CD4-positive, alpha-beta memory T cell (primary cell): ENCODE measurements around the gene WDR86. TPM values are rescaled to one million over a fixed set of nuclear protein-coding genes. Genes with fewer than 3 reads are reported as not detected.
A peak's percentile ranks its signal among the peaks of the same experiment; 100 is the strongest.

Experiments
- CTCF ChIA-PET: fragments of 350-600 bp; sonication (Branson Sonifier 250); formaldehyde crosslinking; loops from one replicate; lab custom pipeline; 2021; ENCODE audit warnings: inconsistent platforms; ENCODE audit not compliant: partially characterized antibody; lab: Charles Lee
- POLR2A ChIA-PET: fragments of 350-600 bp; sonication (Branson Sonifier 250); formaldehyde crosslinking; loops from one replicate; lab custom pipeline; 2021; ENCODE audit not compliant: partially characterized antibody; lab: Charles Lee
- DNase-seq, 5 donors: peaks; one replicate each; pipeline versions ENCODE4 v3.0.0 to v3.0.0-alpha.2; 2020 to 2022; ENCODE audit warnings: mixed read lengths in 1 of 5
- H3K27ac ChIP-seq: one replicate; pipeline ENCODE4 v1.7.0; 2013; ENCODE audit warnings: low read depth, low read length
- H3K27me3 ChIP-seq: 2 replicates; pipeline ENCODE4 v1.7.0; 2013; ENCODE audit warnings: mild to moderate bottlenecking, low read length, moderate library complexity; ENCODE audit not compliant: insufficient read depth
- H3K36me3 ChIP-seq: 2 replicates; pipeline ENCODE4 v1.7.0; 2013; ENCODE audit warnings: mild to moderate bottlenecking, low read length, moderate library complexity; ENCODE audit not compliant: insufficient read depth
- H3K4me1 ChIP-seq: 2 replicates; pipeline ENCODE4 v1.7.0; 2013; ENCODE audit warnings: mild to moderate bottlenecking, low read length, moderate library complexity; ENCODE audit not compliant: insufficient read depth
- H3K4me3 ChIP-seq, 2 donors: one replicate each; pipeline ENCODE4 v1.7.0; 2013; ENCODE audit warnings: low read length in 2 of 2, mild to moderate bottlenecking in 1 of 2
- H3K9me3 ChIP-seq, 2 donors: one replicate each; pipeline ENCODE4 v1.7.0; 2013; ENCODE audit warnings: low read length in 2 of 2, control low read depth in 1 of 2; ENCODE audit not compliant: control insufficient read depth in 1 of 2
- H3K27ac Mint-ChIP-seq, 7 donors: one replicate each; pipeline ENCODE4 v1.8.0; 2020 to 2021; ENCODE audit warnings: mixed read lengths in 7 of 7, mild to moderate bottlenecking in 6 of 7, inconsistent platforms in 3 of 7, moderate library complexity in 3 of 7
- H3K27me3 Mint-ChIP-seq, 2 donors: one replicate each; pipeline ENCODE4 v1.8.0; 2020 to 2021; ENCODE audit warnings: mixed read lengths in 2 of 2
- H3K36me3 Mint-ChIP-seq, 2 donors: one replicate each; pipeline ENCODE4 v1.8.0; 2020 to 2021; ENCODE audit warnings: mixed read lengths in 2 of 2, inconsistent platforms in 1 of 2, mild to moderate bottlenecking in 1 of 2
- H3K4me1 Mint-ChIP-seq, 4 donors: one replicate each; pipeline ENCODE4 v1.8.0; 2020 to 2021; ENCODE audit warnings: mixed read lengths in 4 of 4, mild to moderate bottlenecking in 1 of 4
- H3K4me3 Mint-ChIP-seq, 8 donors: one replicate each; pipeline ENCODE4 v1.8.0; 2020 to 2021; ENCODE audit warnings: mixed read lengths in 8 of 8, mild to moderate bottlenecking in 7 of 8, moderate library complexity in 6 of 8, inconsistent platforms in 3 of 8
- H3K9me3 Mint-ChIP-seq, 8 donors: one replicate each; pipeline ENCODE4 v1.8.0; 2020 to 2021; ENCODE audit warnings: mixed read lengths in 8 of 8, mild to moderate bottlenecking in 5 of 8, inconsistent platforms in 3 of 8, moderate library complexity in 1 of 8
- intact Hi-C: fragments of 100-400 bp; cut with micrococcal nuclease; formaldehyde crosslinking; loops from one replicate; pipeline ENCODE4 v1.15.1; 2023
- polyA plus RNA-seq, 2 donors: library from polyadenylated mRNA; unstranded; fragments of 300-500 nt; fragmentation: Illumina TruSeq; gene quantifications; one replicate each; pipeline ENCODE4 v1.2.3, GENCODE V29; 2021
- total RNA-seq, 2 experiments: library from RNA; stranded (reverse); gene quantifications; one replicate each; pipeline ENCODE4 v1.2.3, GENCODE V29; 2021

The WDR86 gene
- total and polyA plus RNA-seq, 4 experiments from 2014 or later: 7.0 to 14.4 (median 9.0) TPM

DNA sequence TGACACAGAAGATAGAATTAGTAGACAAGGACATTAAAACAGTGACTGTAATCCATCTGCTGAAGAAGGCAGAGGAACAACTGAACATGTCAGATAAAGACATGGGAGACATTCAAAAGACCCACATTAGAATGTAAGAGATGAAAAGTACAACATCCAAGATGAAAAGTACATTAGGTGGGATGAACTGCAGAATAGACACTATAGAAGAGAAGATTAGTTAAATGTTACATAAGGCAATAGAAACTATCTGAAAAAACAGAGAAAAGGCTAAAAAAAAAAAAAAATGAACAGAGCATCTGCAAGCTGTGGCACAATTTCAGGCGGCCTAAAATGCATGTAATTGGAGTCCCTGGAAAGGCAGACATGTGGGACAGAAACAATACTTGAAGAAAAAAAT, 46.7 kb downstream of the WDR86 start:
- POLR2A ChIA-PET: interaction anchor here (1.5 to 2.2 kb wide), 2 partner anchors 10 to 12 kb away, joined by 5 to 8 read pairs; no protein-coding TSS in a partner anchor
- CTCF ChIA-PET: interaction anchor here (0.7 to 15.1 kb wide), 4 partner anchors 8 to 84 kb away, joined by 3 to 398 read pairs (median 6); partner anchors contain the start of gene CRYGN
- Histone ChIP-seq H3K4me1 (peaks cover 5% of the 10 kb centered on the region), H3K4me3 (no peak overlapping the region), H3K36me3 (peaks cover 31% of the 10 kb centered on the region), H3K9me3 (no peaks in the 10 kb centered on the region), H3K27me3 (no peaks in the 10 kb centered on the region), H3K27ac (no peak overlapping the region)
- Mint-ChIP-seq H3K9me3 (peaks cover 0 to 3% (median 0%) of the 10 kb centered on the region in 8 donors), H3K36me3 (peaks cover 43 to 53% of the 10 kb centered on the region in 2 donors), H3K4me3 (no peak overlapping the region), H3K27ac (peak overlapping the region in 3 of 7 donors; percentile 7 to 79 (median 75)), H3K27me3 (no peaks in the 10 kb centered on the region), H3K4me1 (peaks cover 4 to 8% (median 6%) of the 10 kb centered on the region in 4 donors)
- intact Hi-C loops: no loop called here
- no peak for DNase-seq

DNA sequence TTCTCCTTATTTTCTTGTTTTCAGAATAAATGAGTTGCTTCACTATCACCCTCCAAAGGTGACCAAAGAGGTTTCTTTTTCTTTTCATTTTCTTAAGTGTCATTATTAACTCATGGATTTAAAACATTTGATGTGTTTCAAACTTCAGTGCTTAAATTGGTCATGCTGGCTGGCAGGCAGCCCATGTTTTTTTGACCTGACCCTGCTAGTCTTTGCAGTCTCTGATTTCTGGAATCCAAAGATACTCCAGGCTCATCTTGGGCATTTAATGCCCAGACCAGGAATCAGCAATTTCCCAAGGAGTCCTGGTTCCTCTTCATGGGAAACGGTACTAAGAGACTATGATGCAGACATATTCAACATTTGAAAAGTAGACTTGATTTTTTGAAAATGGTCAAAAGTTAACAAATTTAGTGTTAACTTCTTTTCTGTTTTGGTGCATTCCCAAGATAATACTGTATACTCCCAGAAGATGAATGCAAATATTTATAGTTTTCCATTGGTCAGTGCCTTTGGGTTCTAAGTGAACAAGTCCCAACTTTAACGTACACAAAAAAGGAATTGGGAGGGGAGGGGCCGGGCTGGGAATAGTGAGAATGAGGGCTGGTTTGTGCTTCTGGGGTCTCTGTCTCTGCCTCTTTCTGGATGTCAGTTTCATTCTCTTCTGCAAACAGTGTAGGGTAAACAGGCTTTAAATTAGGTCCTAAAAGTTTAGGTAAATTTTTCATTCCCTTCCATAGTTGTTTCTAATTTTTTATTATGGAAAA, 48.5 kb downstream of the WDR86 start:
- Histone ChIP-seq H3K27me3 (no peaks in the 10 kb centered on the region), H3K4me3 (no peak overlapping the region), H3K27ac (no peak overlapping the region), H3K4me1 (no peaks in the 10 kb centered on the region), H3K36me3 (peaks cover 39% of the 10 kb centered on the region), H3K9me3 (no peaks in the 10 kb centered on the region)
- no peaks in the 10 kb centered on the region for H3K27me3 Mint-ChIP-seq
- ChIA-PET POLR2A (interaction anchor here (0.6 kb wide), 1 partner anchor 660 kb away, joined by 3 read pairs; no protein-coding TSS in a partner anchor), CTCF (interaction anchor here (1.6 to 15.1 kb wide), 2 partner anchors 11 to 85 kb away, joined by 5 to 398 read pairs; partner anchors contain the start of gene CRYGN)
- no peak overlapping the region for H3K4me3 Mint-ChIP-seq
- intact Hi-C loops: no loop called here
- peaks cover 0 to 6% (median 2%) of the 10 kb centered on the region in 4 donors for H3K4me1 Mint-ChIP-seq
- peak overlapping the region in 1 of 7 donors; percentile 43 for H3K27ac Mint-ChIP-seq
- no peak for DNase-seq
- H3K36me3 Mint-ChIP-seq: peaks cover 46 to 59% of the 10 kb centered on the region in 2 donors
- peaks cover 0 to 3% (median 0%) of the 10 kb centered on the region in 8 donors for H3K9me3 Mint-ChIP-seq

DNA sequence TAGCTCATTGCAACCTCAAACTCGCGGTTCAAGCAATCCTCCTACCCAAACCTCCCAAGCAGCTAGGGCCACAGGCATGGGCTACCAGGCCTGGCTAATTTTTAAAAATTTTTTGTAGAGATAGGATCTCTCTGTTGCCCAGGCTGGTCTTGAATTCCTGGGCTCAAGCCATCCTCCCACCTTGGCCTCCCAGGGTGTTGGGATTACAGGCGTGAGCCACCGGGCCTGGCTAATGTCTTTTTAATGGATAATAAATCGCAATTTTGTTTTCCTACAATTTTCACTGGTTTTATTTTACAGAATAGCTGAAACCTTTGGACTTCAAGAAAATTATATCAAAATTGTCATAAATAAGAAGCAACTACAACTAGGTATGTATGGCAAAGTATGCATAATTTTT, 57.3 kb downstream of the WDR86 start:
- H3K36me3 Mint-ChIP-seq: peaks cover 43 to 62% of the 10 kb centered on the region in 2 donors
- H3K27me3 ChIP-seq: no peaks in the 10 kb centered on the region
- H3K4me1 Mint-ChIP-seq: peaks cover 33 to 61% (median 45%) of the 10 kb centered on the region in 4 donors
- H3K27ac ChIP-seq: peak overlapping the region; percentile 65
- H3K4me3 Mint-ChIP-seq: peak overlapping the region in 4 of 8 donors; percentile 62 to 79 (median 73)
- H3K4me1 ChIP-seq: peaks cover 38% of the 10 kb centered on the region
- H3K9me3 Mint-ChIP-seq: peaks cover 0 to 4% (median 0%) of the 10 kb centered on the region in 8 donors
- H3K36me3 ChIP-seq: peaks cover 48% of the 10 kb centered on the region
- H3K27ac Mint-ChIP-seq: peak overlapping the region; percentile 82 to 95 (median 89)
- no peak overlapping the region for H3K4me3 ChIP-seq
- ChIA-PET CTCF (interaction anchor here (0.8 to 7.9 kb wide), 15 partner anchors 11 to 408 kb away, joined by 3 to 178 read pairs (median 5); partner anchors contain the start of genes NUB1 and WDR86), POLR2A (interaction anchor here (0.8 to 5.5 kb wide), 10 partner anchors 10 to 95 kb away, joined by 3 to 49 read pairs (median 4); partner anchors contain the start of genes NUB1 and WDR86)
- intact Hi-C loops: loop anchor here (5.0 kb wide), 1 partner anchor 80 kb away; no protein-coding TSS in a partner anchor
- DNase-seq: no peak
- no peaks in the 10 kb centered on the region for H3K9me3 ChIP-seq
- no peaks in the 10 kb centered on the region for H3K27me3 Mint-ChIP-seq

DNA sequence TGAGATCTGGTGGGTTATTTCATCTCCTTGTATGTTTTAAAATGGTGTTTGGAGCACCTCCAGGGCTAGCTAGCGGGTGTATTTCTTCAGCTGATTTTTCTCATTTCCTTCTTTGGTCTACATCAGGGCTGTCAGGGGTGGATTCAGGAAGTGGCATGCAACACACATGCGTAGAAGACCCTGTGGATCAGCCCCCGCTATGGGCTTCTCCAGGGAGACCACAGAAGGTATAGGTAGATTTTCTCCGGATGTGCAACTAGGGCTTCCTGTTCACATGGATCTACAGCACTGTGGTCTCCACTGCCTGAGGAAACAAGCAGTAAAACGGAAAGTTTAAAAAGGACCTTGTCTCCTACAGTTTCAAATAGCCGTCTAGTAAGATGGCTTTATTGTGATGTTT, 57.9 kb downstream of the WDR86 start:
- intact Hi-C loops: loop anchor here (2.0 to 5.0 kb wide), 4 partner anchors 80 to 167 kb away; partner anchors contain the start of genes ABCF2 and RHEB
- no peaks in the 10 kb centered on the region for H3K9me3 ChIP-seq
- peak; percentile 75 to 90 (median 85) for DNase-seq
- POLR2A ChIA-PET: interaction anchor here (0.6 to 5.5 kb wide), 14 partner anchors 10 to 117 kb away, joined by 3 to 49 read pairs (median 4); partner anchors contain the start of genes NUB1 and WDR86
- peaks cover 40 to 63% of the 10 kb centered on the region in 2 donors for H3K36me3 Mint-ChIP-seq
- H3K27ac Mint-ChIP-seq: peak overlapping the region; percentile 82 to 95 (median 89)
- peak overlapping the region; percentile 65 for H3K27ac ChIP-seq
- CTCF ChIA-PET: interaction anchor here (0.8 to 7.9 kb wide), 14 partner anchors 11 to 408 kb away, joined by 3 to 178 read pairs (median 4); partner anchors contain the start of genes NUB1 and WDR86
- H3K36me3 ChIP-seq: peaks cover 46% of the 10 kb centered on the region
- H3K4me1 Mint-ChIP-seq: peaks cover 33 to 61% (median 46%) of the 10 kb centered on the region in 4 donors
- H3K4me3 Mint-ChIP-seq: peak overlapping the region; percentile 22 to 82 (median 73)
- no peaks in the 10 kb centered on the region for H3K27me3 ChIP-seq
- no peak overlapping the region for H3K4me3 ChIP-seq
- H3K9me3 Mint-ChIP-seq: peaks cover 0 to 4% (median 0%) of the 10 kb centered on the region in 8 donors
- H3K27me3 Mint-ChIP-seq: no peaks in the 10 kb centered on the region
- peaks cover 38% of the 10 kb centered on the region for H3K4me1 ChIP-seq

DNA sequence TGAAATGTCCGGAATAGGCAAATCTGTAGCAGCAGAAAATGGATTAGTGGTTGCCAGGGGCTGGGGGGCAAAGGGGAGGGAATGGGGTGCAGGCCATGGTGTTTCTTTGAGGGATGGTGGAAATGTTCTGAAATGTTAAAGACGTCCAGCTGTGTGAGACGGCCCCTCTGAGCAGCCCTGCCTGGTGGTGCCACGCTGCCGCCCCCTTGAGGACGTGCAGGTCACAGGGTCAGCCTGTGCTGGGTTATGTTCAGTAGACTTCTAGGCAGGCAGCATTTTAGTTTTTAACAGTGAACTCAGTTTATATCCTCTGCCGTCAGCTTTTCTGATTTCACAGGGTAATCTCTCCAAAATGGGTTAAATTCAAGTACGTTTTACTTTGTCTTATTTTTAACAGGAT, 58.8 kb downstream of the WDR86 start:
- H3K27ac Mint-ChIP-seq: peak overlapping the region; percentile 78 to 95 (median 89)
- intact Hi-C loops: loop anchor here (2.0 to 5.0 kb wide), 4 partner anchors 81 to 168 kb away; partner anchors contain the start of genes ABCF2 and RHEB
- Histone ChIP-seq H3K27me3 (no peaks in the 10 kb centered on the region), H3K36me3 (peaks cover 45% of the 10 kb centered on the region), H3K9me3 (no peaks in the 10 kb centered on the region), H3K27ac (peak overlapping the region; percentile 65), H3K4me1 (peaks cover 38% of the 10 kb centered on the region), H3K4me3 (no peak overlapping the region)
- peaks cover 33 to 61% (median 47%) of the 10 kb centered on the region in 4 donors for H3K4me1 Mint-ChIP-seq
- ChIA-PET CTCF (interaction anchor here (0.7 to 7.9 kb wide), 12 partner anchors 9 to 95 kb away, joined by 3 to 178 read pairs (median 14); partner anchors contain the start of genes NUB1 and WDR86), POLR2A (interaction anchor here (0.7 to 5.5 kb wide), 11 partner anchors 9 to 107 kb away, joined by 3 to 49 read pairs (median 5); partner anchors contain the start of genes NUB1 and WDR86)
- H3K9me3 Mint-ChIP-seq: peaks cover 0 to 4% (median 0%) of the 10 kb centered on the region in 8 donors
- H3K36me3 Mint-ChIP-seq: peaks cover 36 to 61% of the 10 kb centered on the region in 2 donors
- H3K4me3 Mint-ChIP-seq: peak overlapping the region; percentile 32 to 82 (median 73)
- no peak for DNase-seq
- no peaks in the 10 kb centered on the region for H3K27me3 Mint-ChIP-seq

DNA sequence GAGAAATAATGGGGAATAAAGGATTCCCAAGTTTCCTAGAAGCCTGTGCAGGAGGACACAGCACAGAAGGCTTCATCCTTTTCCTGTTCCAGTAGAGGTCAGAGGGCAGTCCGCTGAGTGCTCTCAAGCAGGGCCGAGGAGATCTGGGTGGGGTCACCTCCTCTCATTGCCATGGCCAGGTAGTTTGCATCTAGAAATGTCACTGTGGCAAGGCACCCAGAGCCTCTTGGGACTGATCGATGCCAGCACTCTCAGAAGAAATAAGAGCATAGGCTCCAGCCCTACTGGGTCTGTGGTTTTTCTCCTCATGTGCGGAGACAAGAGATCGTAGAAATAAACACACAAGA, 60.4 kb downstream of the WDR86 start:
- peak overlapping the region; percentile 93 to 100 (median 98) for H3K27ac Mint-ChIP-seq

More for the DNA sequence above, 60.4 kb downstream of the WDR86 start:
- intact Hi-C loops: loop anchor here (10.0 kb wide), 1 partner anchor 335 kb away; no protein-coding TSS in a partner anchor
- H3K36me3 ChIP-seq: peaks cover 38% of the 10 kb centered on the region
- Mint-ChIP-seq H3K27me3 (no peaks in the 10 kb centered on the region), H3K36me3 (peaks cover 34 to 57% of the 10 kb centered on the region in 2 donors), H3K4me1 (peaks cover 32 to 66% (median 47%) of the 10 kb centered on the region in 4 donors), H3K4me3 (peak overlapping the region; percentile 81 to 92 (median 90)), H3K9me3 (peaks cover 0 to 4% (median 0%) of the 10 kb centered on the region in 8 donors)
- H3K27ac ChIP-seq: peak overlapping the region; percentile 90
- H3K27me3 ChIP-seq: no peaks in the 10 kb centered on the region
- no peak for DNase-seq
- peak overlapping the region; percentile 26 to 62 for H3K4me3 ChIP-seq
- H3K4me1 ChIP-seq: peaks cover 38% of the 10 kb centered on the region
- H3K9me3 ChIP-seq: no peaks in the 10 kb centered on the region
- CTCF ChIA-PET: interaction anchor here (0.9 to 7.9 kb wide), 9 partner anchors 8 to 97 kb away, joined by 3 to 178 read pairs (median 23); partner anchors contain the start of gene NUB1
- POLR2A ChIA-PET: interaction anchor here (1.7 to 5.5 kb wide), 4 partner anchors 7 to 99 kb away, joined by 8 to 49 read pairs (median 16); partner anchors contain the start of gene NUB1
